ENCODE data around the gene PBX1.

DNA sequence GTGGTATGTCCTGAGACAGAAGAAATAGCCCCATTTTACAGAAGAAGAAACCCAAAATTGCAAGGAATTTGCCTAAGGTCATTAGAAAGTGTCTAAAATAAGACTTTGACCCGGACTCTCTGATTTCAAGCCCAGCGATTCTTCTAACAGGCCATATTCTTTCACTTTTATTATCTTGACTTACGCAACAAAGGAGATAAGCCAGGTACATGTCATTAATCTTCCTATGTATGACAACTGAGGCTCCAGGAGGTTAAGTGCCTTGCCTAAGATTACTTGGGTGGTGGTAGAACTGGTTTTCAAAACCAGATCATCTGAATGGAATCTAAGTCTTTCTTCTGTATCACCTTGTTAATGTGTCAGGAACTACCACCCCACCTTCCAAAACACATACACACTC, 124.3 kb downstream of the PBX1 start:
- TF ChIP-seq CREM (CRISPR knock-in tag; IDR thresholded peaks at IDR 0.05) (no peak), ESRRA (CRISPR knock-in tag; IDR thresholded peaks at IDR 0.05; ENCODE audit: borderline replicate concordance) (no peak), GRHL2 (CRISPR knock-in tag; IDR thresholded peaks at IDR 0.05; ENCODE audit: insufficient replicate concordance, severe bottlenecking) (no peak), ZNF396 (CRISPR knock-in tag; IDR thresholded peaks at IDR 0.05; ENCODE audit: borderline replicate concordance) (no peak), TCF7 (CRISPR knock-in tag; IDR thresholded peaks at IDR 0.05; ENCODE audit: low read depth) (no peak), SP1 (CRISPR knock-in tag; conservative IDR thresholded peaks at IDR 0.05) (no peak)
- TF ChIP-seq, protein P1, sequence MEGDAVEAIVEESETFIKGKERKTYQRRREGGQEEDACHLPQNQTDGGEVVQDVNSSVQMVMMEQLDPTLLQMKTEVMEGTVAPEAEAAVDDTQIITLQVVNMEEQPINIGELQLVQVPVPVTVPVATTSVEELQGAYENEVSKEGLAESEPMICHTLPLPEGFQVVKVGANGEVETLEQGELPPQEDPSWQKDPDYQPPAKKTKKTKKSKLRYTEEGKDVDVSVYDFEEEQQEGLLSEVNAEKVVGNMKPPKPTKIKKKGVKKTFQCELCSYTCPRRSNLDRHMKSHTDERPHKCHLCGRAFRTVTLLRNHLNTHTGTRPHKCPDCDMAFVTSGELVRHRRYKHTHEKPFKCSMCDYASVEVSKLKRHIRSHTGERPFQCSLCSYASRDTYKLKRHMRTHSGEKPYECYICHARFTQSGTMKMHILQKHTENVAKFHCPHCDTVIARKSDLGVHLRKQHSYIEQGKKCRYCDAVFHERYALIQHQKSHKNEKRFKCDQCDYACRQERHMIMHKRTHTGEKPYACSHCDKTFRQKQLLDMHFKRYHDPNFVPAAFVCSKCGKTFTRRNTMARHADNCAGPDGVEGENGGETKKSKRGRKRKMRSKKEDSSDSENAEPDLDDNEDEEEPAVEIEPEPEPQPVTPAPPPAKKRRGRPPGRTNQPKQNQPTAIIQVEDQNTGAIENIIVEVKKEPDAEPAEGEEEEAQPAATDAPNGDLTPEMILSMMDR (IDR thresholded peaks at IDR 0.05), result no peak
- TF ChIP-seq, protein P2, sequence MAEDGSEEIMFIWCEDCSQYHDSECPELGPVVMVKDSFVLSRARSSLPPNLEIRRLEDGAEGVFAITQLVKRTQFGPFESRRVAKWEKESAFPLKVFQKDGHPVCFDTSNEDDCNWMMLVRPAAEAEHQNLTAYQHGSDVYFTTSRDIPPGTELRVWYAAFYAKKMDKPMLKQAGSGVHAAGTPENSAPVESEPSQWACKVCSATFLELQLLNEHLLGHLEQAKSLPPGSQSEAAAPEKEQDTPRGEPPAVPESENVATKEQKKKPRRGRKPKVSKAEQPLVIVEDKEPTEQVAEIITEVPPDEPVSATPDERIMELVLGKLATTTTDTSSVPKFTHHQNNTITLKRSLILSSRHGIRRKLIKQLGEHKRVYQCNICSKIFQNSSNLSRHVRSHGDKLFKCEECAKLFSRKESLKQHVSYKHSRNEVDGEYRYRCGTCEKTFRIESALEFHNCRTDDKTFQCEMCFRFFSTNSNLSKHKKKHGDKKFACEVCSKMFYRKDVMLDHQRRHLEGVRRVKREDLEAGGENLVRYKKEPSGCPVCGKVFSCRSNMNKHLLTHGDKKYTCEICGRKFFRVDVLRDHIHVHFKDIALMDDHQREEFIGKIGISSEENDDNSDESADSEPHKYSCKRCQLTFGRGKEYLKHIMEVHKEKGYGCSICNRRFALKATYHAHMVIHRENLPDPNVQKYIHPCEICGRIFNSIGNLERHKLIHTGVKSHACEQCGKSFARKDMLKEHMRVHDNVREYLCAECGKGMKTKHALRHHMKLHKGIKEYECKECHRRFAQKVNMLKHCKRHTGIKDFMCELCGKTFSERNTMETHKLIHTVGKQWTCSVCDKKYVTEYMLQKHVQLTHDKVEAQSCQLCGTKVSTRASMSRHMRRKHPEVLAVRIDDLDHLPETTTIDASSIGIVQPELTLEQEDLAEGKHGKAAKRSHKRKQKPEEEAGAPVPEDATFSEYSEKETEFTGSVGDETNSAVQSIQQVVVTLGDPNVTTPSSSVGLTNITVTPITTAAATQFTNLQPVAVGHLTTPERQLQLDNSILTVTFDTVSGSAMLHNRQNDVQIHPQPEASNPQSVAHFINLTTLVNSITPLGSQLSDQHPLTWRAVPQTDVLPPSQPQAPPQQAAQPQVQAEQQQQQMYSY (CRISPR knock-in tag; IDR thresholded peaks at IDR 0.05), result no peak
- TF ChIP-seq, protein P3, sequence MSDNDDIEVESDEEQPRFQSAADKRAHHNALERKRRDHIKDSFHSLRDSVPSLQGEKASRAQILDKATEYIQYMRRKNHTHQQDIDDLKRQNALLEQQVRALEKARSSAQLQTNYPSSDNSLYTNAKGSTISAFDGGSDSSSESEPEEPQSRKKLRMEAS (CRISPR knock-in tag; IDR thresholded peaks at IDR 0.05), result no peak
- TF ChIP-seq, protein P4, sequence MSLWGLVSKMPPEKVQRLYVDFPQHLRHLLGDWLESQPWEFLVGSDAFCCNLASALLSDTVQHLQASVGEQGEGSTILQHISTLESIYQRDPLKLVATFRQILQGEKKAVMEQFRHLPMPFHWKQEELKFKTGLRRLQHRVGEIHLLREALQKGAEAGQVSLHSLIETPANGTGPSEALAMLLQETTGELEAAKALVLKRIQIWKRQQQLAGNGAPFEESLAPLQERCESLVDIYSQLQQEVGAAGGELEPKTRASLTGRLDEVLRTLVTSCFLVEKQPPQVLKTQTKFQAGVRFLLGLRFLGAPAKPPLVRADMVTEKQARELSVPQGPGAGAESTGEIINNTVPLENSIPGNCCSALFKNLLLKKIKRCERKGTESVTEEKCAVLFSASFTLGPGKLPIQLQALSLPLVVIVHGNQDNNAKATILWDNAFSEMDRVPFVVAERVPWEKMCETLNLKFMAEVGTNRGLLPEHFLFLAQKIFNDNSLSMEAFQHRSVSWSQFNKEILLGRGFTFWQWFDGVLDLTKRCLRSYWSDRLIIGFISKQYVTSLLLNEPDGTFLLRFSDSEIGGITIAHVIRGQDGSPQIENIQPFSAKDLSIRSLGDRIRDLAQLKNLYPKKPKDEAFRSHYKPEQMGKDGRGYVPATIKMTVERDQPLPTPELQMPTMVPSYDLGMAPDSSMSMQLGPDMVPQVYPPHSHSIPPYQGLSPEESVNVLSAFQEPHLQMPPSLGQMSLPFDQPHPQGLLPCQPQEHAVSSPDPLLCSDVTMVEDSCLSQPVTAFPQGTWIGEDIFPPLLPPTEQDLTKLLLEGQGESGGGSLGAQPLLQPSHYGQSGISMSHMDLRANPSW (CRISPR knock-in tag; conservative IDR thresholded peaks at IDR 0.05; ENCODE audit: low read depth), result no peak
- TF ChIP-seq, protein P5, sequence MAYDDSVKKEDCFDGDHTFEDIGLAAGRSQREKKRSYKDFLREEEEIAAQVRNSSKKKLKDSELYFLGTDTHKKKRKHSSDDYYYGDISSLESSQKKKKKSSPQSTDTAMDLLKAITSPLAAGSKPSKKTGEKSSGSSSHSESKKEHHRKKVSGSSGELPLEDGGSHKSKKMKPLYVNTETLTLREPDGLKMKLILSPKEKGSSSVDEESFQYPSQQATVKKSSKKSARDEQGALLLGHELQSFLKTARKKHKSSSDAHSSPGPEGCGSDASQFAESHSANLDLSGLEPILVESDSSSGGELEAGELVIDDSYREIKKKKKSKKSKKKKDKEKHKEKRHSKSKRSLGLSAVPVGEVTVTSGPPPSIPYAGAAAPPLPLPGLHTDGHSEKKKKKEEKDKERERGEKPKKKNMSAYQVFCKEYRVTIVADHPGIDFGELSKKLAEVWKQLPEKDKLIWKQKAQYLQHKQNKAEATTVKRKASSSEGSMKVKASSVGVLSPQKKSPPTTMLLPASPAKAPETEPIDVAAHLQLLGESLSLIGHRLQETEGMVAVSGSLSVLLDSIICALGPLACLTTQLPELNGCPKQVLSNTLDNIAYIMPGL (CRISPR knock-in tag; IDR thresholded peaks at IDR 0.05), result no peak
